AG10803 (cell line): Measurements from ENCODE around the gene REV3L.

Source experiments
- DNase-seq: peaks from one replicate; pipeline ENCODE4 v3.0.0; 2010; ENCODE audit warnings: low read depth
- H3K4me3 ChIP-seq: 2 replicates; pipeline ENCODE4 v1.5.1; 2011; ENCODE audit warnings: mild to moderate bottlenecking, low read length, control low read depth
- TF ChIP-seq, protein P1 (sequence below): conservative IDR thresholded peaks from 2 replicates; pipeline ENCODE4 v1.5.1; 2011; ENCODE audit warnings: mild to moderate bottlenecking, low read length, control low read depth, inconsistent platforms

REV3L gene

DNA sequence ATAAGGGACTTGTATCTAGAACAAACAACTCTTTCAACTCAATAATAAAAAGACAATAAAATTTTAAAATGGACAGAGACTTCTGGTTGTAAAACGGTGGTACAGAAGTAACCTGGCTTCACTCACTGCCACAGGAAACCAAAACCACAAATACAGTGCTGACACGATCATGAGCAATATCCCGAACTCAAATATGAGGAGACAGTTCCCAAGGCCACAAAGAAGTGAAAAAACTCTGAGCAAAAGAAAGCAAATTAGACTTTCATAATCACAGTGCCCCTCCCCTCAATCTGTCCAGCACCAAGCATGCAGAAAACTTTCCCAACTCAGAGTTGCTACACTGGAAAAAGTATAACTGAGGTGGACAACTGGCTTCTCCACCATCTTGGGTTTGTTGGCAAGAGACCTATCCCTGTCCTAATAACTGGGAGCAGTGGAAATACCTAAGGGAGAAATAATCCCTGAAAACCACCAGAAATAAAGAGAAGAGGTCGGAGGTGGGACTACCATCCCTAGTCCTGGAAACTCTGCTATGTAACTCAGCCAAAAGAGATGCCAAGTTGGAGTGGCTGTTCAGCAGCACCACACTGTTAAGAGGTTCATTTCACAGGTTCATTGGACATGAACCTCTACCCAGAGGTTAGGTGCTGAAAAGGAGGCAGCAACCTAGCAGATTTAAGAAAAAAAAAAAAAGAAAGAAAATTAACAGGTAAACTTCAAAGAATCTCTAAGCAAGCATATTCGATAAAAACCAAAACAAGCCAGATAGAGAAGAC lies 55.5 kb downstream of the REV3L start:
- 0 out of 2 replicates have a peak overlapping the region, but pooled peaks have one; percentile 15 for H3K4me3 ChIP-seq
- TF ChIP-seq, protein P1, sequence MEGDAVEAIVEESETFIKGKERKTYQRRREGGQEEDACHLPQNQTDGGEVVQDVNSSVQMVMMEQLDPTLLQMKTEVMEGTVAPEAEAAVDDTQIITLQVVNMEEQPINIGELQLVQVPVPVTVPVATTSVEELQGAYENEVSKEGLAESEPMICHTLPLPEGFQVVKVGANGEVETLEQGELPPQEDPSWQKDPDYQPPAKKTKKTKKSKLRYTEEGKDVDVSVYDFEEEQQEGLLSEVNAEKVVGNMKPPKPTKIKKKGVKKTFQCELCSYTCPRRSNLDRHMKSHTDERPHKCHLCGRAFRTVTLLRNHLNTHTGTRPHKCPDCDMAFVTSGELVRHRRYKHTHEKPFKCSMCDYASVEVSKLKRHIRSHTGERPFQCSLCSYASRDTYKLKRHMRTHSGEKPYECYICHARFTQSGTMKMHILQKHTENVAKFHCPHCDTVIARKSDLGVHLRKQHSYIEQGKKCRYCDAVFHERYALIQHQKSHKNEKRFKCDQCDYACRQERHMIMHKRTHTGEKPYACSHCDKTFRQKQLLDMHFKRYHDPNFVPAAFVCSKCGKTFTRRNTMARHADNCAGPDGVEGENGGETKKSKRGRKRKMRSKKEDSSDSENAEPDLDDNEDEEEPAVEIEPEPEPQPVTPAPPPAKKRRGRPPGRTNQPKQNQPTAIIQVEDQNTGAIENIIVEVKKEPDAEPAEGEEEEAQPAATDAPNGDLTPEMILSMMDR: no peak
- peak; percentile 86 for DNase-seq

DNA sequence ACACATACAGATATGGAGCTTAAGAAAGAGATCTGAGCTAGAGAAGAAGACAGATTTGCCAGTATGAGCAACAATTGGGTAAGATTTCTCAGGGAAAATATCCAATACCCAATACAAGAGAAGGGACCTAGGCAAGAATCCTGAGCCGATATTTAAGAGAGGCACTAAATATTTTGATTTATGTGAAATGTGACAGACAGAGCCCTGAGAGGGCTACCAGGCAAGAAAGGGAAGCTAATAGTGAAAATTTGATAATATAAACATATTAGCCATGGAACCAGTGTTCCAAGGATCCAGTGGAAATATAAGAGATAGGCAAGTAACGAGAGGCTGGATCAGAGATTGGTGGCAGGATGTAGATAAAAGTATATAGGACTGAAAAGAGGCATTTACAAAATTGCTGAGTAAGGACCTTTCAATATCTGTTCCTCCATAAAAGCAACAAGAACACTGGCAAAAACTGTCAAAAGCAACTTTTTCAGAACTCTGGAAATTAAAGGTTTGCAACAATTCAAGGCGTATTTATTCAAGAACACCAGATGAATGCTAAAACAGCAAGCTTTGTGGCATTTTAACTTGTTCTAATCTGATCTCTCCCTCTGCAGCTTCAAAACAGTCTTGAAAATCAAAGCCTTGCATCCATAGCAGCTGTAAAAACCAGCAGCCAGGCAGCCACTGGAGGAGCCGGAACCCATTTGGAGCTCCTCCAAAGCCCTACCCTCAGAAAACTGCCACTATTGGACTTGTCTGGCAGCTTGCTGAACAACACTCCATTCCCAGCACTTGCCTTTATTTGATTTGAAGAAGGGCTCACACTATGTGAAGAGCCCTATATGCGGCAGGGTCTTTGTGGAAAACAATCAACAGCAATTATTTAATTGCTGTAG lies 58.8 kb downstream of the REV3L start:
- TF ChIP-seq, protein P1: no peak
- DNase-seq: peak; percentile 35
- H3K4me3 ChIP-seq: no peak overlapping the region

DNA sequence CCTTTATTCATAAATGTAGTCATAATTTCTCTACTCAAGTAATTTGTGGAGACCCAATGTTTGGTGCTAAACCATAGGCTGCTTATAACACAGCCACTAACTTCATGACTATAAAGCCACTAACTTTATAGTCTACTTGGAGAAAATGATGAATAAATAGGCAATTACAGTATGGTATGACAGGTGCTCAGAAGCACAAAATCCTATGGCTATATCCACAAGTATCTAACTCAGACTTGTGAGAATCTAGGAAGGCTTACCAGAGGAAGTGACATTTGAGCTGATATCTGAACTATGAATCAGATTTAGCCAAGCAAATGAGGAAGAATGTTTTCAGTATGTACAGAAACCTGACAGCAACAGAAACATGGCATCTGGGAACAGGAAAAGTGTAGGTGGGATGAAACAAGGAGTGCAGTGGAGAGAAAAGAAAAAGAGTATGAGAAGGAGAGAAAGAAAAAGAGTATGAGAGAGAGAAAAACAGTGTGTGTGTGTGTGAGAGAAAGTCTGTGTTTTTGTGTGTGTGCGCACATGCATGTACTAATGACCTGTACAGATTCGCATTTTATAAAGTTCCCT lies 59.9 kb downstream of the REV3L start:
- DNase-seq: no peak
- no peak overlapping the region for H3K4me3 ChIP-seq
- TF ChIP-seq, protein P1: no peak

DNA sequence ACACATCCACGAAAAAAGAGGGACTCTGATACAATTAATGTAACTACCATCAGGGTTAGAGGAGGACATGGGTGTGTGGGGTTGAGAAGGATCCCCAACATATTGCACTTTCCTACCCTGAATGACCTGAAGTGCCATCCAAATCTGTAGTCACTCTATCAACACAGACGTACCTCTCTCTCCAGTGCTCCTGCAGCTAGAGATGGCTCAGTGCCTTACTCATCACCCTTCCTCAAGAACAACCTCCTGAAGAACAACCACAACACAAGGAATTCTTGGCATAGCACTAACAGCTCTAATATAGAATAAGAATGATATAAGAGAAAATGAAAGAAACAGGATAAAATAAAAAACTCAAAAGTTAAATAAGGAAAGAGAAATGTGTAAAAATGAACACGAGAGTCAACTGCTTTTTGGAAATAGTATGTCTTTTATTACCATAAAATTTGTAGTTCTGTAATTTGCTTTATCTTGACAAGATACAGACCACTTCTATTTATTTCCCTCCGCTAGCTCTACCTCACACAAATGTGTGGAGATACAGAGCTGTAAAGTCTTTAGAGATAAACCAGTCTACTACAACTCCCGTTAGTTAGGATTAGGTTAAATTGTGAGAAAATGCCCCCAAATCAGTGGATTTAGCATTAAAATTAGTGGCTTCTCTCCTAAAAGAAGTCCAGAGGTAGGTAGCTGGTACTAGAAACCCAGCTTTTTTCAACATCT lies 63.9 kb downstream of the REV3L start:
- TF ChIP-seq, protein P1: no peak
- no peak overlapping the region for H3K4me3 ChIP-seq
- peak; percentile 64 for DNase-seq

DNA sequence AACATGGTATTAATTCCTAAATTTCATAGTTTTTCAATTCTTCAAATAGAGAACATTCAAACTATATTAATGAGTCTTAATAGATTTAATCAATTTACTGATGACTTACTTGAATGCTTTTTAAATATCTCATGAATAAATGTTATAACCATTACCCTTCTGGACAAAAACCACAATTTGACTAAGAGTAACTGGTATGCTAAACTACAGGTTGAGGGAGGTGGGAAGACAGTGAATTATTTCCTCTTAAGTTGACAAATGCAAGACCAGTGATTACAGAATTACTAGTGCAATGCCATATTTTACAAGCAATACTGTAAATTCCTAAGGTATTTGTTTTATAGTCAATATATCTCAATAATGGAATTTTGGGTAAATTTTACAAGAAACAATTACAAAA lies 65.1 kb downstream of the REV3L start:
- no peak overlapping the region for H3K4me3 ChIP-seq
- TF ChIP-seq, protein P1: no peak
- DNase-seq: peak; percentile 30

DNA sequence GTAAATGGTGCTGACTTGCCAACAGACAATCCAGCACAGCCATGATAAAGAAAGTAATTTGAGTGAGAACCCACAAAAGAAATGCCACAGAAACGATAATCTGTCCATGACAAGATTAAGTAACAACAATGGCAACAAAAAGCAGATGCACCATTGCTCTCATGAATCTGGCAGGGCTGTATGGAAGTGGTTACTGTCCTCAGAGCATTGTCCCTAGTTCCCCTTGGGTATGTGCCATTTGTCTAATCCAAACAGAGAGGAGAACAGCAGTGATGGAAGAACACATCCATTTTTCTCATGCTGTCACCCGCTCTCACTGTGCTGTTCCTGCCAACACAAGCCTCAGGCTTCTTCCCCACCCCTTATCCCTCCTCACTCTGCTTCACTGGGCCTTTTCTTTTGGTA lies 65.8 kb downstream of the REV3L start:
- DNase-seq: peak; percentile 61
- H3K4me3 ChIP-seq: no peak overlapping the region
- TF ChIP-seq, protein P1: no peak
